Measurements from ENCODE around the gene BTBD19. TPM values are rescaled to one million over a fixed set of nuclear protein-coding genes. Genes with fewer than 3 reads are reported as not detected.

Gene BTBD19
- total RNA-seq, 1 experiment from 2014 or later = 11.6 TPM

DNA sequence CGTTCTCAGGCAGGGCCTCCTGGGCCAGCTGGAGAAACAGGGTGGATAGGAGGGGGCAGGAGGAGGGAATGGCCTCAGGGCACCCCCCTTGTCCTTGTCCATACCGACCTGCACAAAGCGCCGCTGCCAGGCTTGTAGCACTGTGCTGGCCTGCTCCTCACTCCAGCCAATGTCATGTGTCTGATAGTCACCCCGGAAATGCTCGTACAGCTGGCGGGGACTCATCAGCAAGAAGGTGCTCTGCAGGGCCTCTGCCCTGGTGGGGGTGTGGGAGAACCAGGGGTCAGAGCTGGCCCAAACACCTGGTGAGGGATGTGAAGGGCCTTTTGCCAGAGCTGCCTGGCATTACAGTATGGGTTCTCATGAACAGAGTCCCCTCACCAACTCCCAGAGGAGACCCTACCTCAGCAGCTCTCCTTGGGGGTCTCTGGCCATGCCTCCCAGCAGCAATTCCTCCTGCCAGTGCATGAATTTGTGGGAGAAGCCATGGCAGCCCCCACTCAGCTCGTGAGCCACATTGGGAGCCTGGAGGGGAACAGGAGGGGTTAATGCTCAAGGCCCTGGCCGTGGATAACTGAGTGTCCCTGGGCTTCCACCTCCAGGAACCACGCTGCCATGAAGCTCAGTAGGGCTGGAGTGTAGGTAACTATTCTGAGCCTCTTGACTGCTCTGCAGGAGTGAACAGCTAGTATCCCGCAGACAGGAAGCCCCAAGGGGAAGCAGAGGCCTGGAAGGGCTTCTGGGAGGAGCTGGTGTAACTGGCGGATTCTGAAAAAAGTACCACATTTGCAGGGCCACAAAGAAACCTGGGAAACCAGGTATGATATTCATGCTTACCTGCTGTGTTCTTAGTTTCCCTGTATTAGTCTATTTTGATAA lies 21.4 kb downstream of the BTBD19 start:
- BruUV-seq (replicated peaks) = no TSS peak
- ChIA-PET CTCF (no interaction called here), RAD21 (ENCODE audit: low non-redundant PET in 1 of 2, low total read pairs in 2 of 2, uncharacterized antibody in 2 of 2, unreplicated experiment in 2 of 2) (no interaction called here), POLR2A (interaction anchor here (3.3 kb wide), 1 partner anchor 11 kb away, joined by 18 read pairs; no protein-coding TSS in a partner anchor)
- Histone ChIP-seq H3K4me1 (ENCODE audit: control insufficient read depth in 1 of 2, insufficient read depth in 2 of 2, low read length in 2 of 2) (no peaks in the 10 kb centered on the region), H3K9me2 (ENCODE audit: insufficient read depth) (no peaks in the 10 kb centered on the region), H3K4me2 (ENCODE audit: low read length) (no peak overlapping the region), H2AFZ (ENCODE audit: low read depth, low read length, poor library complexity, severe bottlenecking) (no peak overlapping the region), H4K20me1 (ENCODE audit: insufficient read depth) (no peaks in the 10 kb centered on the region), H3K4me3 (replicated peaks in 1 of 2; ENCODE audit: low read depth in 1 of 2, low read length in 2 of 2) (no peak overlapping the region), H3K36me3 (ENCODE audit: control insufficient read depth in 1 of 2, insufficient read depth in 2 of 2, low read length in 2 of 2) (no peaks in the 10 kb centered on the region), H3K79me2 (ENCODE audit: insufficient read depth, low read length) (no peaks in the 10 kb centered on the region), H3K27ac (ENCODE audit: low read depth, low read length) (no peak overlapping the region), H3K27me3 (ENCODE audit: insufficient read depth, low read length) (no peaks in the 10 kb centered on the region), H3K9me3 (ENCODE audit: control insufficient read depth in 1 of 2, insufficient read depth in 1 of 2, low read depth in 1 of 2, low read length in 2 of 2) (no peaks in the 10 kb centered on the region), H3K9ac (ENCODE audit: low read length) (no peak overlapping the region)
- intact Hi-C loops (cut with micrococcal nuclease) = no loop called here
- DNase-seq (ENCODE audit: low read depth, low spot score) = no peak
- ATAC-seq = no peak
- TF ChIP-seq FOSL1 (IDR thresholded peaks at IDR 0.05; ENCODE audit: low read depth) (no peak), JUND (IDR thresholded peaks at IDR 0.05) (no peak), EGR1 (IDR thresholded peaks at IDR 0.05; ENCODE audit: low read depth) (no peak), SP1 (IDR thresholded peaks at IDR 0.05; ENCODE audit: low read depth) (no peak)
- TF ChIP-seq, protein P1, sequence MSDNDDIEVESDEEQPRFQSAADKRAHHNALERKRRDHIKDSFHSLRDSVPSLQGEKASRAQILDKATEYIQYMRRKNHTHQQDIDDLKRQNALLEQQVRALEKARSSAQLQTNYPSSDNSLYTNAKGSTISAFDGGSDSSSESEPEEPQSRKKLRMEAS (IDR thresholded peaks at IDR 0.05) = no peak
- TF ChIP-seq, protein P2, sequence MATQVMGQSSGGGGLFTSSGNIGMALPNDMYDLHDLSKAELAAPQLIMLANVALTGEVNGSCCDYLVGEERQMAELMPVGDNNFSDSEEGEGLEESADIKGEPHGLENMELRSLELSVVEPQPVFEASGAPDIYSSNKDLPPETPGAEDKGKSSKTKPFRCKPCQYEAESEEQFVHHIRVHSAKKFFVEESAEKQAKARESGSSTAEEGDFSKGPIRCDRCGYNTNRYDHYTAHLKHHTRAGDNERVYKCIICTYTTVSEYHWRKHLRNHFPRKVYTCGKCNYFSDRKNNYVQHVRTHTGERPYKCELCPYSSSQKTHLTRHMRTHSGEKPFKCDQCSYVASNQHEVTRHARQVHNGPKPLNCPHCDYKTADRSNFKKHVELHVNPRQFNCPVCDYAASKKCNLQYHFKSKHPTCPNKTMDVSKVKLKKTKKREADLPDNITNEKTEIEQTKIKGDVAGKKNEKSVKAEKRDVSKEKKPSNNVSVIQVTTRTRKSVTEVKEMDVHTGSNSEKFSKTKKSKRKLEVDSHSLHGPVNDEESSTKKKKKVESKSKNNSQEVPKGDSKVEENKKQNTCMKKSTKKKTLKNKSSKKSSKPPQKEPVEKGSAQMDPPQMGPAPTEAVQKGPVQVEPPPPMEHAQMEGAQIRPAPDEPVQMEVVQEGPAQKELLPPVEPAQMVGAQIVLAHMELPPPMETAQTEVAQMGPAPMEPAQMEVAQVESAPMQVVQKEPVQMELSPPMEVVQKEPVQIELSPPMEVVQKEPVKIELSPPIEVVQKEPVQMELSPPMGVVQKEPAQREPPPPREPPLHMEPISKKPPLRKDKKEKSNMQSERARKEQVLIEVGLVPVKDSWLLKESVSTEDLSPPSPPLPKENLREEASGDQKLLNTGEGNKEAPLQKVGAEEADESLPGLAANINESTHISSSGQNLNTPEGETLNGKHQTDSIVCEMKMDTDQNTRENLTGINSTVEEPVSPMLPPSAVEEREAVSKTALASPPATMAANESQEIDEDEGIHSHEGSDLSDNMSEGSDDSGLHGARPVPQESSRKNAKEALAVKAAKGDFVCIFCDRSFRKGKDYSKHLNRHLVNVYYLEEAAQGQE (IDR thresholded peaks at IDR 0.05; ENCODE audit: low read depth) = no peak

Data from HCT116 (cell line).